Common myeloid progenitor, CD34-positive (primary cell): ENCODE results near the gene FOLR3.
"Not testable (repeated sequence)": the region's sequence is repeated elsewhere in the genome, so short reads cannot be mapped to it uniquely, and the experiment has no call there.

ENCODE experiments used
- CTCF ChIA-PET: fragments of 350-600 bp; sonication (Branson Sonifier 250); formaldehyde crosslinking; loops from one replicate; lab custom pipeline; 2021; ENCODE audit warnings: antibody characterized with exemption; lab: Charles Lee
- POLR2A ChIA-PET: fragments of 350-600 bp; sonication (Branson Sonifier 250); formaldehyde crosslinking; loops from one replicate; lab custom pipeline; 2021; ENCODE audit warnings: antibody characterized with exemption; lab: Charles Lee
- DNase-seq, 3 donors: peaks; one replicate each; pipeline versions ENCODE4 v3.0.0 to v3.0.0-alpha.2; 2013
- H3K27ac ChIP-seq, 2 experiments: 1 replicate in 1 of 2; 2 replicates in 1 of 2; pipeline ENCODE4 v1.7.0; 2013; ENCODE audit warnings: inconsistent platforms in 2 of 2, low read length in 2 of 2, mild to moderate bottlenecking in 2 of 2, low read depth in 1 of 2, moderate library complexity in 1 of 2; ENCODE audit not compliant: severe bottlenecking in 2 of 2, insufficient read depth in 1 of 2, poor library complexity in 1 of 2
- H3K27me3 ChIP-seq, 5 experiments: replicated peaks in 2 of 5; 1 replicate in 3 of 5; 2 replicates in 2 of 5; pipeline versions ENCODE4 v1.6.1 to v1.7.0; 2013; ENCODE audit warnings: low read length in 4 of 5, mild to moderate bottlenecking in 2 of 5, moderate library complexity in 2 of 5, inconsistent platforms in 1 of 5; ENCODE audit not compliant: insufficient read depth in 5 of 5, control insufficient read depth in 4 of 5
- H3K36me3 ChIP-seq, 4 experiments: 1 replicate in 2 of 4; 2 replicates in 2 of 4; pipeline versions ENCODE4 v1.6.1 to v1.7.0; 2013; ENCODE audit warnings: low read length in 3 of 4, control low read depth in 1 of 4, mild to moderate bottlenecking in 1 of 4; ENCODE audit not compliant: control insufficient read depth in 4 of 4, insufficient read depth in 4 of 4
- H3K4me1 ChIP-seq, 4 experiments: 1 replicate in 3 of 4; 2 replicates in 1 of 4; pipeline versions ENCODE4 v1.6.1 to v1.7.1; 2013; ENCODE audit warnings: low read length in 3 of 4, mild to moderate bottlenecking in 3 of 4, control low read depth in 1 of 4, inconsistent platforms in 1 of 4, moderate library complexity in 1 of 4; ENCODE audit not compliant: control insufficient read depth in 4 of 4, insufficient read depth in 4 of 4; ENCODE audit errors: control extremely low read depth in 1 of 4
- H3K4me3 ChIP-seq, 7 experiments: 1 replicate in 4 of 7; 2 replicates in 3 of 7; pipeline versions ENCODE4 v1.5.1 to v1.7.0; 2013; ENCODE audit warnings: mild to moderate bottlenecking in 7 of 7, low read length in 6 of 7, moderate library complexity in 6 of 7, inconsistent platforms in 2 of 7, low read depth in 2 of 7, control low read depth in 1 of 7; ENCODE audit not compliant: insufficient read depth in 4 of 7, control insufficient read depth in 1 of 7; ENCODE audit errors: extremely low read depth in 1 of 7
- H3K9me3 ChIP-seq, 5 experiments: 1 replicate in 4 of 5; 2 replicates in 1 of 5; pipeline versions ENCODE4 v1.6.1 to v1.7.1; 2013; ENCODE audit warnings: low read length in 4 of 5, mild to moderate bottlenecking in 2 of 5, inconsistent platforms in 1 of 5, low read depth in 1 of 5, moderate library complexity in 1 of 5; ENCODE audit not compliant: control insufficient read depth in 4 of 5, insufficient read depth in 2 of 5; ENCODE audit errors: control extremely low read depth in 1 of 5
- WGBS: methylation state at CpG from one replicate; pipeline ENCODE4 v1.1.5; 2013; ENCODE audit not compliant: insufficient coverage; 5-methylcytosine and 5-hydroxymethylcytosine counted together

The FOLR3 gene

GRCh38 chr11:72172043-72172442 lies 36.5 kb downstream of the FOLR3 start:
- CTCF ChIA-PET = not testable (repeated sequence)
- 100% methylated on average over 1 of the region's 4 CpGs for WGBS

GRCh38 chr11:72173291-72173690 lies 37.8 kb downstream of the FOLR3 start:
- H3K27me3 ChIP-seq = no peaks in the 10 kb centered on the region
- ChIA-PET CTCF (interaction anchor here (2.3 kb wide), 1 partner anchor 10 kb away, joined by 6 read pairs; no protein-coding TSS in a partner anchor), POLR2A (interaction anchor here (0.7 kb wide), 1 partner anchor 16 kb away, joined by 3 read pairs; no protein-coding TSS in a partner anchor)
- H3K4me1 ChIP-seq = no peaks in the 10 kb centered on the region
- no peaks in the 10 kb centered on the region for H3K9me3 ChIP-seq
- 100% methylated on average over 1 of the region's 3 CpGs for WGBS
- DNase-seq = no peak
- no peak overlapping the region for H3K27ac ChIP-seq
- no peaks in the 10 kb centered on the region for H3K36me3 ChIP-seq
- no peak overlapping the region for H3K4me3 ChIP-seq

More at GRCh38 chr11:72172043-72172442, 36.5 kb downstream of the FOLR3 start:
- H3K27me3 ChIP-seq, DNase-seq, H3K9me3 ChIP-seq, H3K27ac ChIP-seq, POLR2A ChIA-PET, H3K36me3 ChIP-seq, H3K4me3 ChIP-seq, H3K4me1 ChIP-seq: not testable (repeated sequence)

GRCh38 chr11:72174302-72175070 lies 39.0 kb downstream of the FOLR3 start:
- H3K36me3 ChIP-seq = no peaks in the 10 kb centered on the region

GRCh38 chr11:72177656-72178055 lies 42.1 kb downstream of the FOLR3 start:
- CTCF ChIA-PET = interaction anchor here (1.6 kb wide), 1 partner anchor 11 kb away, joined by 3 read pairs; no protein-coding TSS in a partner anchor
- WGBS = 100% methylated on average over 1 of the region's 6 CpGs

More at GRCh38 chr11:72174302-72175070, 39.0 kb downstream of the FOLR3 start:
- 98% methylated on average over 6 of the region's 8 CpGs for WGBS
- H3K27me3 ChIP-seq = no peaks in the 10 kb centered on the region
- ChIA-PET CTCF (interaction anchor here (0.6 to 2.3 kb wide), 2 partner anchors 9 to 104 kb away, joined by 5 to 6 read pairs; no protein-coding TSS in a partner anchor), POLR2A (no interaction called here)
- H3K9me3 ChIP-seq = no peaks in the 10 kb centered on the region
- no peaks in the 10 kb centered on the region for H3K4me1 ChIP-seq
- DNase-seq = no peak
- H3K4me3 ChIP-seq = no peak overlapping the region
- no peak overlapping the region for H3K27ac ChIP-seq

GRCh38 chr11:72179049-72179803 lies 43.7 kb downstream of the FOLR3 start:
- Histone ChIP-seq H3K27me3 (no peaks in the 10 kb centered on the region), H3K27ac (no peak overlapping the region), H3K4me1 (peaks cover 0 to 6% (median 1%) of the 10 kb centered on the region in 4 experiments), H3K9me3 (no peaks in the 10 kb centered on the region), H3K36me3 (no peaks in the 10 kb centered on the region), H3K4me3 (no peak overlapping the region)
- ChIA-PET POLR2A (no interaction called here), CTCF (interaction anchor here (1.7 to 2.7 kb wide), 2 partner anchors 88 to 155 kb away, joined by 4 to 9 read pairs; no protein-coding TSS in a partner anchor)
- DNase-seq = no peak
- WGBS = 100% methylated on average over 2 of the region's 7 CpGs

More at GRCh38 chr11:72177656-72178055, 42.1 kb downstream of the FOLR3 start:
- no peaks in the 10 kb centered on the region for H3K9me3 ChIP-seq
- no peaks in the 10 kb centered on the region for H3K36me3 ChIP-seq
- POLR2A ChIA-PET = no interaction called here
- H3K4me3 ChIP-seq = no peak overlapping the region
- H3K27ac ChIP-seq = no peak overlapping the region
- no peak for DNase-seq
- H3K27me3 ChIP-seq = no peaks in the 10 kb centered on the region
- peaks cover 0 to 4% (median 0%) of the 10 kb centered on the region in 4 experiments for H3K4me1 ChIP-seq

GRCh38 chr11:72179804-72180396 lies 44.4 kb downstream of the FOLR3 start:
- no peaks in the 10 kb centered on the region for H3K27me3 ChIP-seq
- H3K4me3 ChIP-seq = no peak overlapping the region
- peaks cover 0 to 6% (median 1%) of the 10 kb centered on the region in 4 experiments for H3K4me1 ChIP-seq
- ChIA-PET CTCF (interaction anchor here (1.7 to 2.7 kb wide), 2 partner anchors 89 to 155 kb away, joined by 4 to 9 read pairs; no protein-coding TSS in a partner anchor), POLR2A (interaction anchor here (0.6 kb wide), 1 partner anchor 31 kb away, joined by 4 read pairs; no protein-coding TSS in a partner anchor)
- WGBS = 96% methylated on average over 2 of the region's 4 CpGs
- no peak for DNase-seq
- H3K27ac ChIP-seq = no peak overlapping the region
- no peaks in the 10 kb centered on the region for H3K36me3 ChIP-seq
- no peaks in the 10 kb centered on the region for H3K9me3 ChIP-seq
